Measurements from ENCODE around the gene C1orf35. TPM values are rescaled to one million over a fixed set of nuclear protein-coding genes. Genes with fewer than 3 reads are reported as not detected.

C1orf35 gene
- total and polyA plus RNA-seq, 2 of the 8 experiments (the other 6 are each of a cell fraction or from before 2014, with no cell fraction given) = 18.6 to 19.9 TPM

DNA sequence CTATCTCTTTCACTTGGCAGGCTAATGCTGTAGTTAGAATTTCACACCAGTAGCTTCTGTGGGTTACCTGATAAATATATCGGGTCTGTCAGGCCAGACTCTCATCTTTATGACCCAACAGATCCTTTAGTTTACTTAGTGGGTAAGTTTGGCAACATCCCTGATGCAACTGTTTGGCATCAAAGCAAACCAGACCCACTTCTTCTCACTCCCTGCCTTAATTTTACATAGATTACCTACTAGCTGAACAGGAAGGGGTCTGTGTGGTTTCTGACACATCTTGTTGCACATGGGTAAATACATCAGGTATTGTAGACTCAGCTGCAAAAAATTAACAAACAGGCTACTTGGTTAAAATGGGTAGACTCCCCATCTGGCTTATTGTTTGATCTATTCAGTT is 33.8 kb upstream of the C1orf35 start:
- Histone ChIP-seq H3K27ac (ENCODE audit: low read depth, low read length) (no peak overlapping the region), H3K36me3 (ENCODE audit: control insufficient read depth in 2 of 4, insufficient read depth in 4 of 4, low read length in 3 of 4) (no peaks in the 10 kb centered on the region), H3K56ac (replicated peaks; ENCODE audit: insufficient read length, low read depth, low read length) (no peak overlapping the region), H2BK5ac (ENCODE audit: low read depth, low read length) (no peak overlapping the region), H3K4me2 (ENCODE audit: insufficient read depth in 1 of 2, low read depth in 2 of 2, low read length in 2 of 2) (no peak overlapping the region), H3K4me1 (replicated peaks in 1 of 4; ENCODE audit: control insufficient read depth in 3 of 4, insufficient read depth in 4 of 4, low read length in 3 of 4) (peaks cover 0 to 10% (median 6%) of the 10 kb centered on the region in 4 experiments; a peak in 5 of 7 replicates), H2AK5ac (ENCODE audit: low read depth, low read length) (no peak overlapping the region), H3K18ac (ENCODE audit: extremely low read depth, low read length) (no peak overlapping the region), H3K79me2 (ENCODE audit: control insufficient read depth in 1 of 2, insufficient read depth in 2 of 2, low read length in 2 of 2) (peaks cover 0 to 13% of the 10 kb centered on the region in 2 experiments; a peak in 1 of 4 replicates), H3K27me3 (replicated peaks in 1 of 4; ENCODE audit: control insufficient read depth in 3 of 4, extremely low read depth in 1 of 4, insufficient read depth in 3 of 4, low read length in 3 of 4) (peaks cover 0 to 27% (median 4%) of the 10 kb centered on the region in 4 experiments; a peak in 4 of 7 replicates), H3K79me1 (ENCODE audit: low read depth, low read length) (peaks cover 11% of the 10 kb centered on the region), H3K9ac (replicated peaks in 1 of 4; ENCODE audit: extremely low read depth in 1 of 4, low read depth in 3 of 4, low read length in 3 of 4) (no peak overlapping the region), H3K23me2 (ENCODE audit: low read depth, low read length) (peaks cover 5% of the 10 kb centered on the region; the same call in 1 of the 2 replicates), H2BK15ac (ENCODE audit: low read length) (no peak overlapping the region), H3K4ac (replicated peaks; ENCODE audit: insufficient read length, low read depth, low read length) (no peak overlapping the region), H4K5ac (ENCODE audit: insufficient read length, low read depth, low read length) (no peak overlapping the region), H3K4me3 (ENCODE audit: extremely low read depth in 1 of 4, insufficient read depth in 2 of 4, low read depth in 3 of 4, low read length in 4 of 4) (no peak overlapping the region), H2AFZ (ENCODE audit: low read length) (no peak overlapping the region), H4K20me1 (replicated peaks in 1 of 2; ENCODE audit: control insufficient read depth in 1 of 2, insufficient read depth in 2 of 2, low read length in 2 of 2) (peaks cover 0 to 5% of the 10 kb centered on the region in 2 experiments), H3K9me3 (ENCODE audit: insufficient read depth in 2 of 2, low read depth in 1 of 2, low read length in 1 of 2) (no peaks in the 10 kb centered on the region), H4K8ac (ENCODE audit: extremely low read depth, insufficient read depth, low read length) (no peak overlapping the region), H3K14ac (ENCODE audit: insufficient read length) (no peak overlapping the region), H3K23ac (ENCODE audit: insufficient read length) (no peak overlapping the region), H2BK120ac (replicated peaks; ENCODE audit: low read depth, low read length) (no peak overlapping the region), H4K91ac (replicated peaks; ENCODE audit: insufficient read length, low read length) (no peak overlapping the region), H2BK12ac (ENCODE audit: low read depth, low read length) (no peak overlapping the region), H2BK20ac (ENCODE audit: low read length) (no peak overlapping the region)
- no peak for FAIRE-seq
- DNase-seq (ENCODE audit: low read depth in 1 of 2, low spot score in 2 of 2) = no peak
- CTCF ChIA-PET (ENCODE audit: partially characterized antibody) = interaction anchor here (1.0 to 3.4 kb wide), 4 partner anchors 27 to 132 kb away, joined by 3 to 17 read pairs (median 4); partner anchors contain the start of gene IBA57
- 92% methylated on average over 1 of the region's 1 CpG; no CpG with 5 or more reads in 1 of the 2 experiments for WGBS, 2 experiments (ENCODE audit: extremely low coverage in 1 of 2, insufficient coverage in 1 of 2, insufficient read length in 1 of 2, insufficient replicate concordance in 2 of 2, low coverage in 1 of 2, low lambda C conversion rate in 2 of 2, missing lambda C conversion rate in 1 of 2)
- POLR2A ChIA-PET (ENCODE audit: partially characterized antibody) = no interaction called here
- TF ChIP-seq EZH2 (IDR thresholded peaks at IDR 0.05; ENCODE audit: low read depth, low read length, severe bottlenecking) (no peak), NRF1 (IDR thresholded peaks at IDR 0.05; ENCODE audit: low read depth, low read length) (no peak), SUZ12 (IDR thresholded peaks at IDR 0.05; ENCODE audit: low read length) (no peak), ZNF274 (IDR thresholded peaks at IDR 0.05; ENCODE audit: borderline replicate concordance, extremely low read depth, low read length) (no peak), CBX8 (IDR thresholded peaks at IDR 0.05; ENCODE audit: borderline replicate concordance, low read depth, low read length) (no peak)
- TF ChIP-seq, protein P1, sequence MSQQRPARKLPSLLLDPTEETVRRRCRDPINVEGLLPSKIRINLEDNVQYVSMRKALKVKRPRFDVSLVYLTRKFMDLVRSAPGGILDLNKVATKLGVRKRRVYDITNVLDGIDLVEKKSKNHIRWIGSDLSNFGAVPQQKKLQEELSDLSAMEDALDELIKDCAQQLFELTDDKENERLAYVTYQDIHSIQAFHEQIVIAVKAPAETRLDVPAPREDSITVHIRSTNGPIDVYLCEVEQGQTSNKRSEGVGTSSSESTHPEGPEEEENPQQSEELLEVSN (IDR thresholded peaks at IDR 0.05) = no peak
